GM23338 (cell line): ENCODE results near the gene TMEM178A. TPM values are rescaled to one million over a fixed set of nuclear protein-coding genes. Genes with fewer than 3 reads are reported as not detected.

Source experiments
- ATAC-seq: fragments of 200-7000 bp; cut with Tn5 transposase; 3 replicates; pipeline ENCODE4 v1.9.1; 2020
- DNase-seq: peaks from one replicate; pipeline ENCODE4 v3.0.0-alpha.2; 2015; ENCODE audit warnings: low spot score
- H2AFZ ChIP-seq: fragments of 200-600 bp; sonication (generic); 2 replicates; pipeline ENCODE4 v1.8.0; 2016; ENCODE audit warnings: antibody characterized with exemption, mild to moderate bottlenecking, moderate library complexity
- H3F3A ChIP-seq: fragments of 200-600 bp; sonication (generic); replicated peaks from 2 replicates; pipeline ENCODE4 v1.8.0; 2017; ENCODE audit warnings: antibody characterized with exemption, mixed run types, low read depth
- H3K27ac ChIP-seq: fragments of 200-600 bp; sonication (generic); 2 replicates; pipeline ENCODE4 v1.6.1; 2016; ENCODE audit warnings: low read depth
- H3K27me3 ChIP-seq: fragments of 200-600 bp; sonication (generic); 2 replicates; pipeline ENCODE4 v1.8.0; 2016; ENCODE audit warnings: mild to moderate bottlenecking, mixed run types, moderate library complexity; ENCODE audit not compliant: insufficient read depth
- H3K36me3 ChIP-seq: fragments of 200-600 bp; sonication (generic); 2 replicates; pipeline ENCODE4 v1.8.0; 2016; ENCODE audit warnings: mild to moderate bottlenecking; ENCODE audit not compliant: insufficient read depth
- H3K4me1 ChIP-seq: fragments of 200-600 bp; sonication (generic); 2 replicates; pipeline ENCODE4 v1.8.0; 2016; ENCODE audit warnings: mild to moderate bottlenecking, moderate library complexity; ENCODE audit not compliant: insufficient read depth
- H3K4me2 ChIP-seq: fragments of 200-600 bp; sonication (generic); 2 replicates; pipeline ENCODE4 v1.7.1; 2017; ENCODE audit warnings: mixed run types
- H3K4me3 ChIP-seq: fragments of 200-600 bp; sonication (generic); 2 replicates; pipeline ENCODE4 v1.6.1; 2016; ENCODE audit warnings: mixed run types
- H3K79me2 ChIP-seq: fragments of 200-600 bp; sonication (generic); replicated peaks from 2 replicates; pipeline ENCODE4 v1.8.0; 2017; ENCODE audit warnings: mild to moderate bottlenecking; ENCODE audit not compliant: insufficient read depth
- H3K9me2 ChIP-seq: fragments of 200-600 bp; sonication (generic); 2 replicates; pipeline ENCODE4 v1.8.0; 2017; ENCODE audit not compliant: insufficient read depth
- H4K20me1 ChIP-seq: fragments of 200-600 bp; sonication (generic); replicated peaks from 2 replicates; pipeline ENCODE4 v1.8.0; 2017; ENCODE audit warnings: mild to moderate bottlenecking; ENCODE audit not compliant: insufficient read depth
- H3K27ac Mint-ChIP-seq: 2 replicates; pipeline ENCODE4 v1.8.0; 2020; ENCODE audit warnings: inconsistent platforms, mild to moderate bottlenecking, moderate library complexity, mixed read lengths
- H3K27me3 Mint-ChIP-seq: 3 replicates; pipeline ENCODE4 v1.8.0; 2022; ENCODE audit warnings: low read depth, mild to moderate bottlenecking, moderate library complexity, mixed read lengths, inconsistent platforms; ENCODE audit not compliant: insufficient read depth, poor library complexity
- H3K36me3 Mint-ChIP-seq: 3 replicates; pipeline ENCODE4 v1.8.0; 2021; ENCODE audit warnings: low read depth, mild to moderate bottlenecking, inconsistent platforms, moderate library complexity, mixed read lengths
- H3K4me1 Mint-ChIP-seq: 3 replicates; pipeline ENCODE4 v1.8.0; 2020; ENCODE audit warnings: mild to moderate bottlenecking, inconsistent platforms, mixed read lengths
- H3K4me3 Mint-ChIP-seq: 3 replicates; pipeline ENCODE4 v1.8.0; 2021; ENCODE audit warnings: moderate library complexity, mild to moderate bottlenecking, inconsistent platforms, mixed read lengths
- H3K9me3 Mint-ChIP-seq: 3 replicates; pipeline ENCODE4 v1.8.0; 2020; ENCODE audit warnings: moderate library complexity, mild to moderate bottlenecking, inconsistent platforms, mixed read lengths
- CREB1 ChIP-seq: fragments of 250-450 bp; sonication (Bioruptor Pico); IDR thresholded peaks from 2 replicates; pipeline ENCODE4 v1.5.0; 2020; ENCODE audit warnings: low read depth, mild to moderate bottlenecking, moderate library complexity
- EZH2 ChIP-seq: fragments of 200-600 bp; sonication (generic); IDR thresholded peaks from one replicate; pipeline ENCODE4 v1.8.0; 2017; ENCODE audit warnings: antibody characterized with exemption, mild to moderate bottlenecking, low read depth; ENCODE audit not compliant: unreplicated experiment
- EZH2phosphoT487 ChIP-seq: fragments of 200-600 bp; sonication (generic); IDR thresholded peaks from one replicate; pipeline ENCODE4 v1.8.1; 2018; ENCODE audit warnings: antibody characterized with exemption; ENCODE audit not compliant: unreplicated experiment
- JUNB ChIP-seq: IDR thresholded peaks from one replicate; pipeline ENCODE4 v1.6.1; 2016; ENCODE audit warnings: antibody characterized with exemption; ENCODE audit not compliant: unreplicated experiment
- NANOG ChIP-seq: IDR thresholded peaks from 2 replicates; pipeline ENCODE4 v1.6.1; 2016; ENCODE audit warnings: antibody characterized with exemption, borderline replicate concordance
- STAT1 ChIP-seq: IDR thresholded peaks from one replicate; pipeline ENCODE4 v1.6.1; 2016; ENCODE audit warnings: antibody characterized with exemption; ENCODE audit not compliant: unreplicated experiment
- ZNF114 ChIP-seq: fragments of 250-450 bp; sonication (Bioruptor Pico); IDR thresholded peaks from 2 replicates; pipeline ENCODE4 v1.5.0; 2020; ENCODE audit warnings: mild to moderate bottlenecking, moderate library complexity
- ZNF331 ChIP-seq: fragments of 250-450 bp; sonication (Bioruptor Pico); IDR thresholded peaks from 2 replicates; pipeline ENCODE4 v1.5.0; 2020; ENCODE audit warnings: low read depth, mild to moderate bottlenecking, moderate library complexity
- polyA plus RNA-seq: library from polyadenylated mRNA; unstranded; fragments of >200 nt; fragmentation: Nextera tagmentation; extraction: Ambion mirVana; gene quantifications from 2 replicates; pipeline ENCODE4 v1.2.1, GENCODE V29; 2016
- total RNA-seq: library from RNA; depleted of rRNA; stranded (reverse); fragments of >200 nt; shearing (Covaris generic); gene quantifications from 2 replicates; pipeline ENCODE4 v1.2.3, GENCODE V29; 2014
- TF ChIP-seq, protein P1 (sequence below), 2 experiments: fragments of 200-600 bp in 1 of 2; sonication (generic) in 1 of 2; conservative IDR thresholded peaks; 2 replicates each; pipeline versions ENCODE4 v1.5.1 to v1.6.1; 2016 to 2017; ENCODE audit warnings: antibody characterized with exemption in 2 of 2, low read depth in 2 of 2, mild to moderate bottlenecking in 2 of 2, moderate library complexity in 1 of 2
- TF ChIP-seq, protein P2 (sequence below): IDR thresholded peaks from 2 replicates; pipeline ENCODE4 v1.6.1; 2016; ENCODE audit warnings: antibody characterized with exemption
- TF ChIP-seq, protein P3 (sequence below): IDR thresholded peaks from one replicate; pipeline ENCODE4 v1.6.1; 2018; ENCODE audit warnings: antibody characterized with exemption; ENCODE audit not compliant: unreplicated experiment

Gene TMEM178A
- total and polyA plus RNA-seq, 2 experiments from 2014 or later, result 10.3 to 12.3 TPM

DNA sequence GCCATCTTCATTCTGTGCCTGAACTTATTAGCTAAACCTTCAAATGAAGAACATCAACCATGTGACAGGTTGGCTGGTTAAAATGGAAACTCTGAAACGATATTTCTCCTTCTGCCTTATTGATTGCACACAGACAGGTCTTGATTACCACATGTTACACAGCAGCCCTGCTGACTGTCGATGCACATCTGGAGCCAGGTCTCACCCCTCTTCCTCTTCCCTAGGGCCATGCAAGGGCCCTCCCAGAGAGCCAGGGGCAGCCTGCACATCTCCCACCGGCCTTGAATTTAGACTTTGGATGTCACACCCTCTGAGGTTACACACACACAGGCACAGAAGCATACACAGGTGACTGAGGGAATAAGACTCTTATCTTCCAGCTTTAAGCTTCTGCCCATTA is 45.1 kb downstream of the TMEM178A start (continued):
- TF ChIP-seq, protein P1, sequence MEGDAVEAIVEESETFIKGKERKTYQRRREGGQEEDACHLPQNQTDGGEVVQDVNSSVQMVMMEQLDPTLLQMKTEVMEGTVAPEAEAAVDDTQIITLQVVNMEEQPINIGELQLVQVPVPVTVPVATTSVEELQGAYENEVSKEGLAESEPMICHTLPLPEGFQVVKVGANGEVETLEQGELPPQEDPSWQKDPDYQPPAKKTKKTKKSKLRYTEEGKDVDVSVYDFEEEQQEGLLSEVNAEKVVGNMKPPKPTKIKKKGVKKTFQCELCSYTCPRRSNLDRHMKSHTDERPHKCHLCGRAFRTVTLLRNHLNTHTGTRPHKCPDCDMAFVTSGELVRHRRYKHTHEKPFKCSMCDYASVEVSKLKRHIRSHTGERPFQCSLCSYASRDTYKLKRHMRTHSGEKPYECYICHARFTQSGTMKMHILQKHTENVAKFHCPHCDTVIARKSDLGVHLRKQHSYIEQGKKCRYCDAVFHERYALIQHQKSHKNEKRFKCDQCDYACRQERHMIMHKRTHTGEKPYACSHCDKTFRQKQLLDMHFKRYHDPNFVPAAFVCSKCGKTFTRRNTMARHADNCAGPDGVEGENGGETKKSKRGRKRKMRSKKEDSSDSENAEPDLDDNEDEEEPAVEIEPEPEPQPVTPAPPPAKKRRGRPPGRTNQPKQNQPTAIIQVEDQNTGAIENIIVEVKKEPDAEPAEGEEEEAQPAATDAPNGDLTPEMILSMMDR (conservative IDR thresholded peaks at IDR 0.05; ENCODE audit: low read depth in 2 of 2), result no peak
- TF ChIP-seq ZNF114 (no peak), EZH2 (no peak)

DNA sequence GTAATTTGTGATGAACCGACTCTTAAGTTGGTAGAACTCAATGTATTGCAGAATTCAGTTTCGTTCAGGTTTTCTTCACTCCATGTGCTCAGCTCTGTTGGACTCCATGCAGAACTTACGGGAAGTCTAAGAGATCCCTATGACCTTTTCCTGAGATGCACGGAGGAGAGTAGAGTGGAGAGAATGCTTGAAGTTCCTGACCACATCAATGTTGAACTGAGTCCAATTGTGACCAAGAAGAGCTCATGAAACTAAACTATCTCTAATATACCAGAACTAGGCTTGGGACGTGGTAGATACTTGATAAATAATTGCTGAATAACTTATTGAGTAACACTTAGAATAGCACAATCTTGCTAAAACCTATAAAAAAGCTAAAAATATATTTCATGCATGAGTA is 47.2 kb downstream of the TMEM178A start:
- no peak for TF ChIP-seq STAT1
- TF ChIP-seq, protein P2, sequence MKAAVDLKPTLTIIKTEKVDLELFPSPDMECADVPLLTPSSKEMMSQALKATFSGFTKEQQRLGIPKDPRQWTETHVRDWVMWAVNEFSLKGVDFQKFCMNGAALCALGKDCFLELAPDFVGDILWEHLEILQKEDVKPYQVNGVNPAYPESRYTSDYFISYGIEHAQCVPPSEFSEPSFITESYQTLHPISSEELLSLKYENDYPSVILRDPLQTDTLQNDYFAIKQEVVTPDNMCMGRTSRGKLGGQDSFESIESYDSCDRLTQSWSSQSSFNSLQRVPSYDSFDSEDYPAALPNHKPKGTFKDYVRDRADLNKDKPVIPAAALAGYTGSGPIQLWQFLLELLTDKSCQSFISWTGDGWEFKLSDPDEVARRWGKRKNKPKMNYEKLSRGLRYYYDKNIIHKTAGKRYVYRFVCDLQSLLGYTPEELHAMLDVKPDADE, result no peak
- Histone ChIP-seq H3K4me3 (no peak overlapping the region), H2AFZ (no peak overlapping the region), H3K9me2 (no peaks in the 10 kb centered on the region; the same call in 1 of the 2 replicates), H3K4me2 (no peak overlapping the region), H3F3A (no peaks in the 10 kb centered on the region), H3K27me3 (no peaks in the 10 kb centered on the region), H3K79me2 (no peaks in the 10 kb centered on the region), H3K4me1 (peaks cover 8% of the 10 kb centered on the region; the same call in 1 of the 2 replicates), H4K20me1 (no peaks in the 10 kb centered on the region), H3K36me3 (no peaks in the 10 kb centered on the region), H3K27ac (no peak overlapping the region)
- Mint-ChIP-seq H3K4me3 (no peak overlapping the region), H3K4me1 (no peaks in the 10 kb centered on the region; the same call in 2 of the 3 replicates), H3K27me3 (peaks cover 5% of the 10 kb centered on the region), H3K9me3 (no peaks in the 10 kb centered on the region; the same call in 2 of the 3 replicates), H3K36me3 (peaks cover 2% of the 10 kb centered on the region; the same call in 2 of the 3 replicates), H3K27ac (no peak overlapping the region)
- no peak for DNase-seq
- ATAC-seq, result no peak

DNA sequence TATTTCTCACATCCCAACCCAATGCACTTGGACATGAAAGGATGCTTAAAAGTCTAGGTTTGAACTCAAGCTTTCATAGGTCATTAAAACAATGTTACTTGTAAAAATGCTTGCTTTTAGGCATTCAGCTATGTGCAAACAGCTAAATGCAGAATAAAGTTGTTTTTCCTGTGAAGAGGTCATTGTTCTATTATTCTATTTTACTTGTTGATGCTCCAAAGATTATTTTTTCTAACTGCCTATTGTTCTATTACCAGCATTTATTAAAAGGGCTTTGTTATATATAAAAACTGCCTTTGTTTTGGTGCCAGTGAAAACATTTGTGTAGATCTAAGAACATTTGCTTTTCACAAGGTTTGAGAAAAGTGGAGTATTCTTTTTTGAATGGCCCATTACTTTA is 49.4 kb downstream of the TMEM178A start:
- Histone ChIP-seq H3K27me3 (no peaks in the 10 kb centered on the region), H4K20me1 (no peaks in the 10 kb centered on the region), H3K4me3 (no peak overlapping the region), H3K4me1 (peaks cover 14% of the 10 kb centered on the region; the same call in 1 of the 2 replicates), H3K9me2 (no peaks in the 10 kb centered on the region; the same call in 1 of the 2 replicates), H3K27ac (no peak overlapping the region), H3K79me2 (no peaks in the 10 kb centered on the region), H3K4me2 (no peak overlapping the region), H3K36me3 (no peaks in the 10 kb centered on the region), H2AFZ (no peak overlapping the region), H3F3A (no peaks in the 10 kb centered on the region)
- Mint-ChIP-seq H3K9me3 (no peaks in the 10 kb centered on the region), H3K4me3 (no peak overlapping the region), H3K4me1 (peaks cover 2% of the 10 kb centered on the region; the same call in 1 of the 3 replicates), H3K36me3 (no peaks in the 10 kb centered on the region), H3K27me3 (peaks cover 3% of the 10 kb centered on the region), H3K27ac (no peak overlapping the region)
- ATAC-seq (no peak), DNase-seq (no peak)
- TF ChIP-seq, protein P1 (conservative IDR thresholded peaks at IDR 0.05; ENCODE audit: low read depth in 2 of 2), result no peak
- no peak for TF ChIP-seq NANOG
- no peak for TF ChIP-seq EZH2phosphoT487
- no peak for TF ChIP-seq ZNF114
- TF ChIP-seq JUNB, result no peak
- TF ChIP-seq ZNF331, result no peak
- TF ChIP-seq, protein P2, result no peak
- TF ChIP-seq STAT1, result no peak
- no peak for TF ChIP-seq CREB1 (CRISPR knock-in tag)
- TF ChIP-seq, protein P3, sequence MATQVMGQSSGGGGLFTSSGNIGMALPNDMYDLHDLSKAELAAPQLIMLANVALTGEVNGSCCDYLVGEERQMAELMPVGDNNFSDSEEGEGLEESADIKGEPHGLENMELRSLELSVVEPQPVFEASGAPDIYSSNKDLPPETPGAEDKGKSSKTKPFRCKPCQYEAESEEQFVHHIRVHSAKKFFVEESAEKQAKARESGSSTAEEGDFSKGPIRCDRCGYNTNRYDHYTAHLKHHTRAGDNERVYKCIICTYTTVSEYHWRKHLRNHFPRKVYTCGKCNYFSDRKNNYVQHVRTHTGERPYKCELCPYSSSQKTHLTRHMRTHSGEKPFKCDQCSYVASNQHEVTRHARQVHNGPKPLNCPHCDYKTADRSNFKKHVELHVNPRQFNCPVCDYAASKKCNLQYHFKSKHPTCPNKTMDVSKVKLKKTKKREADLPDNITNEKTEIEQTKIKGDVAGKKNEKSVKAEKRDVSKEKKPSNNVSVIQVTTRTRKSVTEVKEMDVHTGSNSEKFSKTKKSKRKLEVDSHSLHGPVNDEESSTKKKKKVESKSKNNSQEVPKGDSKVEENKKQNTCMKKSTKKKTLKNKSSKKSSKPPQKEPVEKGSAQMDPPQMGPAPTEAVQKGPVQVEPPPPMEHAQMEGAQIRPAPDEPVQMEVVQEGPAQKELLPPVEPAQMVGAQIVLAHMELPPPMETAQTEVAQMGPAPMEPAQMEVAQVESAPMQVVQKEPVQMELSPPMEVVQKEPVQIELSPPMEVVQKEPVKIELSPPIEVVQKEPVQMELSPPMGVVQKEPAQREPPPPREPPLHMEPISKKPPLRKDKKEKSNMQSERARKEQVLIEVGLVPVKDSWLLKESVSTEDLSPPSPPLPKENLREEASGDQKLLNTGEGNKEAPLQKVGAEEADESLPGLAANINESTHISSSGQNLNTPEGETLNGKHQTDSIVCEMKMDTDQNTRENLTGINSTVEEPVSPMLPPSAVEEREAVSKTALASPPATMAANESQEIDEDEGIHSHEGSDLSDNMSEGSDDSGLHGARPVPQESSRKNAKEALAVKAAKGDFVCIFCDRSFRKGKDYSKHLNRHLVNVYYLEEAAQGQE, result no peak
